OCI-LY1 (cell line): ENCODE data around the gene RBM20.

ENCODE experiments used
- EZH2 ChIP-seq: fragments of 200-600 bp; sonication (generic), shearing (Covaris generic); IDR thresholded peaks from 2 replicates; pipeline ENCODE4 v1.8.0; 2017; ENCODE audit warnings: borderline replicate concordance, mixed run types, mild to moderate bottlenecking, antibody characterized with exemption, low read length, moderate library complexity, mixed read lengths
- TF ChIP-seq, protein P1 (sequence below): fragments of 200-600 bp; sonication (generic), shearing (Covaris generic); IDR thresholded peaks from 2 replicates; pipeline ENCODE4 v1.5.1; 2017; ENCODE audit warnings: mild to moderate bottlenecking, antibody characterized with exemption, low read length, moderate library complexity, mixed read lengths

DNA sequence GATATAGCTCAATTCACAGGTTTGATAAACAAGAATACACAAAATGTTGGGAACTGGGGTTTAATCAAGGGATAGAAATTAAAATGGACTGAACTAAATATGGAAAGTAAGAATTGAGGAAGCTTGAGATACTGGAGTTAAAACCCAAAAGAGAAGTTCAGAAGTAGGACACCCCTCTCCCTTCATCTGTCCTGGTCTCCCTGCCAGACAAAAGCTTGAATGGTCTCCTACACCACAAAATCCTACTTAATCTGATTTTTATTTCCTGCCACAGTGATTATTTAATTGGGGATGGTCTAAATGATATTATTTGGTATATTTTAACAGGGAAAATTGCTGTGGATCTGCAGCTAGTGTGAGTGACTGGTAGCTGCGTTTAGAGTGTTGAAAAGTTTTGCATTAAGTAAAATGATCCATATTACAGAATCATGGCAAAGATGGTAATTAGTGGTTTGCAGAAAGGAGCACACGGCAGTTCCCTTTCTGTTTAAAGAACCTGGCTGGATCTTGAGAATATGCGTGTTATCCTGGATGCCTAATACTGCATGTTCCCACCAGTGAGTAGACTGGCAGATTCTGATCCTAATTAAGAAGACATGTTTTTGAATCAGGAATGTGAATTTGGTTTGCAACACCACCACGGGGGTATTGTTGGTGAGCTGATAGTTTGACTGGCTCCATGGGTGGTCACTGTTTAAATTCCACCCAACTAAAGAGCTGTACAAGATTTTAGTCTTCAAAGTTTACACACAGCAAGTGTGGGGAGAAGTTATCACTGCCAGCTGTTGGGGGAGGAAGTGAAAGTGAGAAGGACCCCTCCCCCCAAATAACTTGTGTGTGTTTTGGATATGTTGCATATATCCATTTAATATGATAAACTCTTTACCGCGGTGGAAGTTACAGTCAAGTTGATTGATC is 5.5 kb downstream of the RBM20 start:
- TF ChIP-seq, protein P1, sequence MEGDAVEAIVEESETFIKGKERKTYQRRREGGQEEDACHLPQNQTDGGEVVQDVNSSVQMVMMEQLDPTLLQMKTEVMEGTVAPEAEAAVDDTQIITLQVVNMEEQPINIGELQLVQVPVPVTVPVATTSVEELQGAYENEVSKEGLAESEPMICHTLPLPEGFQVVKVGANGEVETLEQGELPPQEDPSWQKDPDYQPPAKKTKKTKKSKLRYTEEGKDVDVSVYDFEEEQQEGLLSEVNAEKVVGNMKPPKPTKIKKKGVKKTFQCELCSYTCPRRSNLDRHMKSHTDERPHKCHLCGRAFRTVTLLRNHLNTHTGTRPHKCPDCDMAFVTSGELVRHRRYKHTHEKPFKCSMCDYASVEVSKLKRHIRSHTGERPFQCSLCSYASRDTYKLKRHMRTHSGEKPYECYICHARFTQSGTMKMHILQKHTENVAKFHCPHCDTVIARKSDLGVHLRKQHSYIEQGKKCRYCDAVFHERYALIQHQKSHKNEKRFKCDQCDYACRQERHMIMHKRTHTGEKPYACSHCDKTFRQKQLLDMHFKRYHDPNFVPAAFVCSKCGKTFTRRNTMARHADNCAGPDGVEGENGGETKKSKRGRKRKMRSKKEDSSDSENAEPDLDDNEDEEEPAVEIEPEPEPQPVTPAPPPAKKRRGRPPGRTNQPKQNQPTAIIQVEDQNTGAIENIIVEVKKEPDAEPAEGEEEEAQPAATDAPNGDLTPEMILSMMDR: no peak
- no peak for TF ChIP-seq EZH2
